Nephron progenitor cell (in vitro differentiated cells): Measurements from ENCODE around the gene BCOR.

Experiments
- DNase-seq: peaks from one replicate; pipeline ENCODE4 v3.0.0; 2021
- H3K27ac Mint-ChIP-seq: 2 replicates; pipeline ENCODE4 v1.8.0; 2021; ENCODE audit warnings: mild to moderate bottlenecking, moderate library complexity, mixed read lengths
- H3K27me3 Mint-ChIP-seq: 2 replicates; pipeline ENCODE4 v1.8.0; 2021; ENCODE audit warnings: mild to moderate bottlenecking, low read depth, mixed read lengths; ENCODE audit not compliant: poor library complexity
- H3K36me3 Mint-ChIP-seq: 2 replicates; pipeline ENCODE4 v1.8.0; 2021; ENCODE audit warnings: low read depth, mixed read lengths
- H3K4me1 Mint-ChIP-seq: 2 replicates; pipeline ENCODE4 v1.8.0; 2021; ENCODE audit warnings: mixed read lengths
- H3K4me3 Mint-ChIP-seq: 2 replicates; pipeline ENCODE4 v1.8.0; 2021; ENCODE audit warnings: mild to moderate bottlenecking, moderate library complexity, mixed read lengths
- H3K9me3 Mint-ChIP-seq: 2 replicates; pipeline ENCODE4 v1.8.0; 2021; ENCODE audit warnings: mild to moderate bottlenecking, moderate library complexity, mixed read lengths
- CTCF ChIP-seq: fragments of 200-600 bp; sonication (generic); IDR thresholded peaks from 2 replicates; pipeline ENCODE4 v1.5.0; 2021; ENCODE audit warnings: antibody characterized with exemption

Gene BCOR

GRCh38 chrX:40047485-40047884 lies 50.3 kb downstream of the BCOR start:
- no peak for DNase-seq
- H3K27me3 Mint-ChIP-seq, result peaks cover 2% of the 10 kb centered on the region
- no peak for TF ChIP-seq CTCF
- H3K36me3 Mint-ChIP-seq, result peaks cover 61% of the 10 kb centered on the region
- peaks cover 88% of the 10 kb centered on the region for H3K9me3 Mint-ChIP-seq
- no peak overlapping the region for H3K4me3 Mint-ChIP-seq
- H3K4me1 Mint-ChIP-seq, result no peaks in the 10 kb centered on the region
- no peak overlapping the region for H3K27ac Mint-ChIP-seq

GRCh38 chrX:40043895-40044294 lies 53.9 kb downstream of the BCOR start:
- Mint-ChIP-seq H3K4me3 (no peak overlapping the region), H3K27me3 (peaks cover 3% of the 10 kb centered on the region), H3K27ac (no peak overlapping the region), H3K4me1 (peaks cover 11% of the 10 kb centered on the region), H3K36me3 (peaks cover 25% of the 10 kb centered on the region), H3K9me3 (peaks cover 56% of the 10 kb centered on the region)
- DNase-seq, result no peak
- TF ChIP-seq CTCF, result no peak

- Mint-ChIP-seq H3K4me3 (no peak overlapping the region), H3K9me3 (peaks cover 51% of the 10 kb centered on the region), H3K27me3 (peaks cover 8% of the 10 kb centered on the region), H3K4me1 (peaks cover 11% of the 10 kb centered on the region), H3K27ac (no peak overlapping the region), H3K36me3 (peaks cover 6% of the 10 kb centered on the region)
- no peak for TF ChIP-seq CTCF
- no peak for DNase-seq
Measured at GRCh38 chrX:40041915-40042314, 55.8 kb downstream of the BCOR start.

GRCh38 chrX:40040686-40041461 lies 56.9 kb downstream of the BCOR start:
- H3K4me1 Mint-ChIP-seq, result peaks cover 11% of the 10 kb centered on the region
- H3K9me3 Mint-ChIP-seq, result peaks cover 48% of the 10 kb centered on the region
- H3K27ac Mint-ChIP-seq, result no peak overlapping the region
- no peak overlapping the region for H3K4me3 Mint-ChIP-seq
- TF ChIP-seq CTCF, result no peak
- DNase-seq, result no peak
- peaks cover 6% of the 10 kb centered on the region for H3K36me3 Mint-ChIP-seq
- peaks cover 8% of the 10 kb centered on the region for H3K27me3 Mint-ChIP-seq

- Mint-ChIP-seq H3K4me3 (no peak overlapping the region), H3K4me1 (peaks cover 11% of the 10 kb centered on the region), H3K36me3 (peaks cover 6% of the 10 kb centered on the region), H3K27me3 (peaks cover 8% of the 10 kb centered on the region), H3K9me3 (peaks cover 49% of the 10 kb centered on the region), H3K27ac (no peak overlapping the region)
- DNase-seq, result no peak
- TF ChIP-seq CTCF, result no peak
Measured at GRCh38 chrX:40039887-40040286, 57.9 kb downstream of the BCOR start.

- H3K27ac Mint-ChIP-seq, result no peak overlapping the region
- DNase-seq, result no peak
- no peak overlapping the region for H3K4me3 Mint-ChIP-seq
- no peaks in the 10 kb centered on the region for H3K36me3 Mint-ChIP-seq
- no peak for TF ChIP-seq CTCF
- H3K27me3 Mint-ChIP-seq, result peaks cover 11% of the 10 kb centered on the region
- peaks cover 40% of the 10 kb centered on the region for H3K9me3 Mint-ChIP-seq
- peaks cover 11% of the 10 kb centered on the region for H3K4me1 Mint-ChIP-seq
Measured at GRCh38 chrX:40037367-40037766, 60.4 kb downstream of the BCOR start.
